ENCODE data around the gene JARID2. TPM values are rescaled to one million over a fixed set of nuclear protein-coding genes. Genes with fewer than 3 reads are reported as not detected.

The JARID2 gene
- total and polyA plus RNA-seq, 11 donors: 3.5 to 12.2 (median 7.5) TPM

DNA sequence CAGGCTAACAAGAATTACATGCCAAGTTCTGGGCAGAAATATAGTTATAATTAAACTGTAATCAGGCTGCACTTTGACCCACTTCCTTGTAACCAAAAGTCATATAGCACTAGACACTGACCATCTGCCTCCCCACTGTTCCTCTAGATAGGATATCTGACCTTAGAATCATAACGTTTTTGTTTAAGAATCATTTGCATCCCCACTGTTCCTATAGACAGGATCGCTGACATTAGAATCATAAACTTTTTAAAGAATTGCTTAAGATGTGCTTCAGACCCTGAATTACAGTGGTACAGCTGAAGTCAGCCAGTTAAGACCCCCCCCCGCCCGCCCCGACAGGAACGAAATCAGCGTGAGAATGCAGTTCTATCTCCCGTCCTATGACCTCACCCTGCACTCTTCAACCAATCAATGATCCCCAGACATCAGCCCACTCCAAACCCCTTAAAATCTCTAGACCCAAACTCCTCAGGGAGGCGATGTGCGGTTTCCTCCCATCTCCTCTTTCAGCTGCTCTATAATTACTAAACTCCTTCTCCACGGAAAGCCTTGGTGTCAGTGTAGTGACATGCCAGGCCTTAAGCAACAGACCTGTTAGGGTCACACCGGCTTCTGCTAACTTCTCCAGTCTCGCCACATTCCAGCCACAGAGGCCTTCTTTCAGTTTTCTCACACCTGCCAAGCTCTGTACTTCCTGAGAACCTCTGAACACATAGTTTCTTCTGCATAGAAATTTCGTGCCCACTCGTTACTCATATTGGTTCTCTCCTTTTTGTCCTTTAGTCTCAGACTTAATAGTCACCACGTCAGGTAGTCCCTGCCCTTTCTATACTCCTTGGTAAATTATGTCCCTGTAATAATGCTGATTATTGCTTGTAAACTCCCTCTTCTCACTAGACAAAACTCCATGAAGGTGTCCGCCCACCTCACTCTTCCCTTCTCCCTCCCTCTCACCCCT lies 323.4 kb downstream of the JARID2 start:
- intact Hi-C loops (cut with DNase I): no loop called here
- no peaks in the 10 kb centered on the region for H3K27me3 ChIP-seq
- ATAC-seq (peak in 3 of 4 donors; percentile 48 to 83 (median 68)), DNase-seq (no peak)
- no peak for TF ChIP-seq CTCF (IDR thresholded peaks at IDR 0.05)
- TF ChIP-seq POLR2A (IDR thresholded peaks at IDR 0.05): no peak
- H3K27ac ChIP-seq: peak overlapping the region in 1 of 12 donors; percentile 24
- H3K36me3 ChIP-seq: no peaks in the 10 kb centered on the region
- H3K4me1 ChIP-seq: peaks cover 0 to 15% (median 7%) of the 10 kb centered on the region in 12 donors
- H3K4me3 ChIP-seq: no peak overlapping the region
- 55 to 64% (median 60%) methylated on average over 17 of the region's 17 CpGs for WGBS, 4 donors
- H3K9me3 ChIP-seq: peaks cover 0 to 6% (median 0%) of the 10 kb centered on the region in 12 donors

GRCh38 chr6:15570171-15570570 lies 324.3 kb downstream of the JARID2 start:
- no peaks in the 10 kb centered on the region for H3K36me3 ChIP-seq
- no peak for ATAC-seq
- H3K4me1 ChIP-seq: peaks cover 0 to 24% (median 8%) of the 10 kb centered on the region in 12 donors
- H3K4me3 ChIP-seq: no peak overlapping the region
- no peak for DNase-seq
- TF ChIP-seq CTCF (IDR thresholded peaks at IDR 0.05): no peak
- no peak for TF ChIP-seq POLR2A (IDR thresholded peaks at IDR 0.05)
- H3K27ac ChIP-seq: no peak overlapping the region
- 95 to 98% (median 96%) methylated on average over 2 of the region's 2 CpGs for WGBS, 4 donors
- H3K27me3 ChIP-seq: no peaks in the 10 kb centered on the region
- H3K9me3 ChIP-seq: peaks cover 0 to 6% (median 0%) of the 10 kb centered on the region in 12 donors
- intact Hi-C loops (cut with DNase I): no loop called here

All from heart left ventricle (tissue), 16 donors.